ENCODE data around the gene NIT1. TPM values are rescaled to one million over a fixed set of nuclear protein-coding genes. Genes with fewer than 3 reads are reported as not detected.

The NIT1 gene
- total RNA-seq, 1 experiment from 2014 or later, result 47.2 TPM

- no peak for TF ChIP-seq E2F4 (CRISPR knock-in tag; IDR thresholded peaks at IDR 0.05; ENCODE audit: borderline replicate concordance, low read depth)
- no peak for TF ChIP-seq ZBTB21 (CRISPR knock-in tag; IDR thresholded peaks at IDR 0.05; ENCODE audit: borderline replicate concordance)
- no peak for TF ChIP-seq NR2C2 (CRISPR knock-in tag; IDR thresholded peaks at IDR 0.05)
- 0 out of 2 replicates have a peak, but pooled peaks have one; percentile 19 for TF ChIP-seq ZNF232 (CRISPR knock-in tag; IDR thresholded peaks at IDR 0.05)
- TF ChIP-seq USF2 (CRISPR knock-in tag; IDR thresholded peaks at IDR 0.05), result peak; percentile 75
- no peak for TF ChIP-seq NFE2L1 (CRISPR knock-in tag; IDR thresholded peaks at IDR 0.05)
- TF ChIP-seq ESRRA (CRISPR knock-in tag; IDR thresholded peaks at IDR 0.05; ENCODE audit: borderline replicate concordance), result no peak
- TF ChIP-seq AFF4 (CRISPR knock-in tag; IDR thresholded peaks at IDR 0.05; ENCODE audit: borderline replicate concordance), result no peak
- no peak for TF ChIP-seq OVOL2 (CRISPR knock-in tag; IDR thresholded peaks at IDR 0.05; ENCODE audit: borderline replicate concordance)
- no peak for TF ChIP-seq NR3C1 (CRISPR knock-in tag; conservative IDR thresholded peaks at IDR 0.05; ENCODE audit: low read depth)
- no peak for TF ChIP-seq AR (CRISPR knock-in tag; IDR thresholded peaks at IDR 0.05)
- no peak for TF ChIP-seq JAZF1 (CRISPR knock-in tag; IDR thresholded peaks at IDR 0.05)
- TF ChIP-seq ZNF263 (CRISPR knock-in tag; IDR thresholded peaks at IDR 0.05; ENCODE audit: low read depth), result no peak
- TF ChIP-seq FOXP1 (CRISPR knock-in tag; IDR thresholded peaks at IDR 0.05; ENCODE audit: borderline replicate concordance), result no peak
- 0 out of 2 replicates have a peak, but pooled peaks have one; percentile 6 for TF ChIP-seq ZNF416 (CRISPR knock-in tag; IDR thresholded peaks at IDR 0.05)
- TF ChIP-seq ATF1 (CRISPR knock-in tag; IDR thresholded peaks at IDR 0.05), result 0 out of 2 replicates have a peak, but pooled peaks have one; percentile 40
- no peak for TF ChIP-seq KAT7 (CRISPR knock-in tag; IDR thresholded peaks at IDR 0.05; ENCODE audit: borderline replicate concordance)
- TF ChIP-seq ZNF532 (CRISPR knock-in tag; IDR thresholded peaks at IDR 0.05; ENCODE audit: borderline replicate concordance), result no peak
- no peak for TF ChIP-seq RELA (CRISPR knock-in tag; IDR thresholded peaks at IDR 0.05; ENCODE audit: borderline replicate concordance)
- TF ChIP-seq MYBL2 (CRISPR knock-in tag; IDR thresholded peaks at IDR 0.05), result peak; percentile 46; the same call in 1 of the 2 replicates
- no peak for TF ChIP-seq ATF2 (CRISPR knock-in tag; IDR thresholded peaks at IDR 0.05; ENCODE audit: borderline replicate concordance, low read depth)
- no peak for TF ChIP-seq TEAD1 (CRISPR knock-in tag; IDR thresholded peaks at IDR 0.05)
- no peak for TF ChIP-seq TEAD4 (CRISPR knock-in tag; IDR thresholded peaks at IDR 0.05)
- TF ChIP-seq TP53 (CRISPR knock-in tag; IDR thresholded peaks at IDR 0.05), result no peak
Observed at GRCh38 chr1:161165742-161166668, 48.1 kb downstream of the NIT1 start, which contains the start of gene PPOX (continued).

Data from WTC11 (cell line).